ENCODE results near the gene ZNF630.
"Not testable (repeated sequence)": the region's sequence is repeated elsewhere in the genome, so short reads cannot be mapped to it uniquely, and the experiment has no call there.

The ZNF630 gene

DNA sequence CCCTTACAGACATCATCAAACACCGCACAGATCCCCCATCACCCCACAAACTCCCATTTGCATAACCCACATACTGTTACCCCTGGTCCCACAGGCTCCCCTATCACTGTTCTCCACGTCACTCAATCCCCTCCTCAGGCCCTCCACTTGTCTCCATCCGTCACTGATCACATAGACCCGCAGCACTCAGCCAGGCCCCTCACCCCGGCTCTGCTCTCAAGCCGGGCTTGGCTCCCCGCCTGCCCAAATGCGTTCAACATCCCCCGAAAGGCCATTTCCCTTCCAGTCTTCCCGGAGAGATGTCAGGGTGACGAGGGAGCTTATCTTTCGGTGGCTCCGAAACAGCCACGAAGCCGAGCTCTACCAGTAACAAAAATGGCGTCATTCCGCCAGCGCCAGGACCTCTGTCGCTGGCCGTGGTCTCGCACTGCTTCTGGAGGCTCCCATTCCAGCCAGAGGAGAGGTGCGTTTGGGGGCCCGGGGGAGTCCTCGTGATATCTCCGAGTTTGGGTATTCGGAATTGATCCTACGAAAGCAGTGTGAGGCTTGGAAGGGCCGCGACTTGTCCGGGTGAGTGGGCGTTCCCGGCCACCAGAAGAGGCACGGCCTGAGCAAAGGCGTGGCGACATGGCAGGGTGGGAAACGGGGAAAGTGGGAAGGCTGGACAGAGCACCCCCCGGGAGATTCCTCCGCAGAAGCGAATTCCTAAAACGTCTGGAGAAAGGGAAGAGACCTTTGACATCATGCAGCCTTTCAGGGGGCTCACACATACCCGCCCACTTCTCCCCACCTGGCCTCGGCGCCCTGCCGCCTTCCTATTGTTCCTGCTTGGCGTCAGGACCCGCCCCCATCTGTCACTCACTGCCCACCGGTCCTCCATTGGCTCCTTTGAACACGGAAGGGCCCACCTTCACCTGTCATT, at the start of gene ZNF630:
TSS of gene ZNF630 (minus strand) at position 577 of the 922 bp plus-strand sequence. CDS start 4,754 bp downstream, outside the sequence.
- DNase-seq: peak; percentile 71
- ATAC-seq: peak; percentile 92

DNA sequence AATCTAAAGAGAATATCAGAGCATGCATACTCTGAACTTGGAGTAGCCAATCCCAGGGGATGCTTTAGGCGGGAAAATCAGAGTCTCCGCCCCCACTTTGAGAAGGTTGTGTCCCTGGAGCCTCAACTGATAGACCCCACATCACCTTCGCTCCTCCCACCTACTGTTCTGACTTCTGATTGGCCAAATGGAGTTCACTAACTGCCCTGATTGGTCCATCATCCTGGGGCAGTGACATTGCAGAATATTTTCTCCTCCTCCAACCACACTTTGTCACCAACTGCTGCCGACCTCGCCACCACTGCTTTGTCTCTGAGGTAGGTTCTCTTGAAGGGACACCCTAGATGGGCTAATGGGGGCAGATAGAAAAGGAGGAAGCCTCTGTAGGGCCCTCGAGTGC, 36.3 kb upstream of the ZNF630 start:
- ATAC-seq (no peak), DNase-seq (no peak)

DNA sequence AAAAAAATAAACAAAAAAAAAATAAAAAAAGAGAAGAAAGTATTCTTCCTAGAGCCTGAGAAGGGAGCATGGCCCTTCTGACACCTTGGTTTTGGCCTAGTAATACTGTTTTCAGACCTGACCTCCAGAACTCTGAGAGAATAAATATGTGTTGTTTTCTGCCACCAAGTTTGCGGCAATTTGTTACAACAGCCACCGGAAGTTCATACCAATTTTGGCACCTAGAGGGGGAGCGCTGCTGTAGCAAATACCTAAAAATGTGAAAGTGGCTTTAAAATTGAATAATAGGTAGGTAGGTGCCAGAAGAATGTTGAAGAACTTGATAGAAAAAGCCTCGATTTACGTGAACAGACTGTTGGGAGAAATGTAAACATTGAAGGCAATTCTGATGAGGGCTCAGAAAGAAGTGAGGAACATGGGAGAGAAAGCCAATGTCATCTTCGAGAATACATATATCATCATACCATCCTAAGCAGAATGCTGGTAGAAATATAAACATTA, 31.5 kb upstream of the ZNF630 start:
- DNase-seq (no peak), ATAC-seq (no peak)

DNA sequence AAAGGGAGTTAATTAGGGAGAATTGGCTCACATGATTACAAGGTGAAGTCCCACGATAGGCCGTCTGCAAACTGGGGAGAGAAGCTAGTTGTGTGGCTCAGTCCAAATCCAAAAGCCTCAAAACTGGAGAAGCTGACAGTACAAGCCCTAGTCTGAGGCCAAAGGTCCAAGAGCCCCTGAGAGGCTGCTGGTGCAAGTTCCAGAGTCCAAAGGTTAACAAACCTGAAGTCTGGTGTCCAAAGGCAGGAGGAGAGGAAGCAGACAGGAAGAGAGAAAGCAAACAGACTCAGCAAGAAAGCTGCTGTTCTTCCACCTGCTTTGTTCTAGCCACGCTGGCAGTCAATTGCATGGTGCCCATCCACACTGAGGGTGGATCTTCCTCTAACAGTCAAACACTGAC, 30.0 kb upstream of the ZNF630 start:
- no peak for DNase-seq
- ATAC-seq: no peak

DNA sequence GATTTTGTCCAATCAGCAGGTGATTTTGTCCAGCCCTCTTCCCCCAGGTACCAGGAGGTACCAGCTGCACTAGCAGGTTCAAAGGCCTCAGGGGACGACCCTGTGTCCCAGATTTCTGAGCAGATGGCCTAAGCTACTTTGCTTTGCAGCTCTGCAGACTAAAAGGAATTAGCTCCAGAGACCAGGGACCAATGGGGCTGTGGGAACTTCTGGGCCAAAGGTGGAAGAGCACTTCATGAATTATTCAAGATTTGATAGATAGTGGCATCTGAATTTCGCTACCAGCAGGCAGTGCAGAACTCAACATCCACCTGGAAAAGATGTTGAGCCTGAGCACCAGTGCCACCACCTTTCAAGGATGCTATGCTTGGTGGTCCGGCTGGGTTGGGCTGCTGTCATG, 21.1 kb upstream of the ZNF630 start:
- ATAC-seq, DNase-seq: not testable (repeated sequence)

DNA sequence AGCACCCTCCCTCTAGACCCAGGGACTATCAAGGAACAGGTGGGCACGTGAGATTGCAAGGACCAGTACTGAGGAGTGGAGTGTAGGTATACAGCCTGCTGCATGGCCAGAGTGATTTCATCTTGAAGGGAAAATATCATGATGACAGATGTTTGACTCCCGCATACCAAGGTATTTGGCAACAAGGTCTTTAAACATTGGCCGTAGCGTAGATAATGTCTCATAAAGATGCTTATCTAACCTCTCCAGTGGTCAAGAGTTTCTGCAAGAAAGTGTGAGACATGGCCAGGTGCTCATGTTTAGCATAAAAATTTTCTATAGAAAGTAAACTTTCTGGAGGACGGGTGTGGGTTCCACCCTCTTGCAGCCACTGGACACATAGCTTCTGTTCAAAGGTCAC, 18.7 kb upstream of the ZNF630 start:
- no peak for ATAC-seq
- DNase-seq: no peak

DNA sequence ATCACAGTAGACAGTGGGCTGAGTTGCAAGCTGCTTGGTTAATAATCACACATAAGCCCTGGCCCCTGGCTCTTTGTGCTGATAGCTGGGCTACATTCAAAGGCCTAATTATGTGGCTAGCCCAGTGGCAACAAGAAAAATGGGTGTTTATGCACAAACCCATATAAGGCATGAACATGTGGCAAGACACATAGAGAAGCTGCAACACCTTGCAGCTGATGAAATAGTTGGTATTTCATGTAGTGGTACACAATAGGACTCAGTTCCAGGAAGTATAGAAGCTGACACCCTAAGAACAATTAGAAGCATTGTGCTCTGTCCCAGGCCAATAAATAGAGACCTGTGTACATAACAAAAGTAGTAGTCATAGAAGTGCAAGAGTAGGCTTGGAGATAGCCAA, 14.6 kb upstream of the ZNF630 start:
- DNase-seq (no peak), ATAC-seq (no peak)

DNA sequence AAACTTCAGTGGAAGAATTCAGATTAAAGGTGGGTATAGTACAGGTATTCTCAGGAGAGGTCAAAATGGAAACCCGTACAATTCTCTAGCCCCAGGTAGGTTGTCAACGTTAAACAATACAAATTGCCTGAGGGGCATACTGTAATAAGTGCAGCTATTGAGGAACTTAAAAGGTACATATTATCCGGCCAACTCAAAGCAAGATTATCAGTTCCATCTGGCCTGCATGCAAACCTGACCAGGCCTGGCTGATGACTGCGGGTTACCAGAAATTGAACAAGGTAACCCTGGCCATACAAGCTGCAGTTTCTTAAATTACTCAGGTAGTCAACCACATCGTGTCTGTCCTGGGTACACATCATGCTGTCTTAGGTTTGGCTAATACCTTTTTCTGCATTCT, 12.3 kb upstream of the ZNF630 start:
- ATAC-seq (no peak), DNase-seq (no peak)

DNA sequence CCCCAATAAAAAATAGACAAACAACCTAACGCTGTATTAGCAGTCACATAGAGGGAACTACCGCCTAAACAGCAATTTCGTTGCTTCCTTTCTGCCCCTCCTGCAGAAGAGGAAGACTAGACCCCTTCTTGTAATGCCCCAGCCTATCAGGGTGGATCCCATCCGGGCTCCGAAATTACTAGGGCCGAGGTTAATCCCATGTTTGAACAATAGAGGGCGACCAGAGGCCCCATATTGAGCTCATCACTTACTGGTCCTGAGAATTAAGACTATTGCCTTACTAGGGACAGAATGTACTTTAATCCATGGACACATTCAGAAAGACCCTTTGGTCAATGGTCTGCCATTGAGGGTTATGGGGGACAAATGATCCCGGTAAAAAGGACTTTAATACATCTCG, 11.8 kb upstream of the ZNF630 start:
- peak; percentile 35 for DNase-seq
- ATAC-seq: peak; percentile 69

DNA sequence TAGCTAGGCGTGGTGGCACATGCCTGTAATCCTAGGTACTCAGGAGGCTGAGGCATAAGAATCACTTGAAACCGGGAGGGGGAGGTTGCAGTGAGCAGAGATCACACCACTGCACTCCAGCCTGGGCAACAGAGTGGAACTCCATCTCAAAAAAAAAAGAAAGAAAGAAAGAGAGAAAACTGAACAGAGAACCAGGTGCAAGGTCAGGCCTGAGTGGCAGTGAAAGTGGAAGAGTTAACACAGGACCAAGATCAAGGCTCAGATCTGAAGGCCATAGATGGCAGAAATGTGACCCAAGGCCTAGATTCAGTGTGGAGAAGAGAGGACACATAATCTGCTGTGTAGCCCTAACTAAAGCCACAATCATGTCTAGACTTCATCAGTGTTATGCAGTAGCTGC, 4.9 kb upstream of the ZNF630 start:
- DNase-seq: no peak
- ATAC-seq: no peak

DNA sequence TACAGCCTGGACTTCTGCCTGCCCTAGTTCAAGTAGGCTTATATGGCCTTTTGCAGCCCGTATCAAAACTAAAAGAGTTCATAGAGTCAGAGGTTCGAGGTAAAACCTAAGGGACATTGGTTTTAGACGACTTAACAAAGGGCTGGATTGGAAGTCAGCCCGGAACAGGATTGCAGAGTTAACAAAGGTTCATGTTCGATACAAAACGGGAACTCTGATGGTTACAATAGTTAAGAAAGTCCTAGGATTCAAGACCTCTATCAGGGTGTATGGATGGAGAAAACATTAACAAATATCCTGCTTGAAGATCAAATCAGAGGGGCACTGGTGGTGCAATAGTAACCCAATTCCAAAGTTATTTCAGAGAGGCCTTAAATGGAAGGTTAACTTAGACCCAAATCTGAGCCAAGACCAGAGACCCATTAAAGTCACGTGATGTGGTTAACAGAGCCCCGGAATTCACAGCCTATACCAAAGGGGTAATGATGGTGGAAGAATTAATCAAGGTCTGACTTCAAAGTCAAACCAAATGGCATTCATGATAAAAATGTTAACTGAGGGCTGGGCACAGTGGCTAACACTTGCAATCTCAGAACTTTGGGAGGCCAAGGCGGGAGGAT, 656 bp upstream of the ZNF630 start:
- no peak for DNase-seq
- no peak for ATAC-seq

DNA sequence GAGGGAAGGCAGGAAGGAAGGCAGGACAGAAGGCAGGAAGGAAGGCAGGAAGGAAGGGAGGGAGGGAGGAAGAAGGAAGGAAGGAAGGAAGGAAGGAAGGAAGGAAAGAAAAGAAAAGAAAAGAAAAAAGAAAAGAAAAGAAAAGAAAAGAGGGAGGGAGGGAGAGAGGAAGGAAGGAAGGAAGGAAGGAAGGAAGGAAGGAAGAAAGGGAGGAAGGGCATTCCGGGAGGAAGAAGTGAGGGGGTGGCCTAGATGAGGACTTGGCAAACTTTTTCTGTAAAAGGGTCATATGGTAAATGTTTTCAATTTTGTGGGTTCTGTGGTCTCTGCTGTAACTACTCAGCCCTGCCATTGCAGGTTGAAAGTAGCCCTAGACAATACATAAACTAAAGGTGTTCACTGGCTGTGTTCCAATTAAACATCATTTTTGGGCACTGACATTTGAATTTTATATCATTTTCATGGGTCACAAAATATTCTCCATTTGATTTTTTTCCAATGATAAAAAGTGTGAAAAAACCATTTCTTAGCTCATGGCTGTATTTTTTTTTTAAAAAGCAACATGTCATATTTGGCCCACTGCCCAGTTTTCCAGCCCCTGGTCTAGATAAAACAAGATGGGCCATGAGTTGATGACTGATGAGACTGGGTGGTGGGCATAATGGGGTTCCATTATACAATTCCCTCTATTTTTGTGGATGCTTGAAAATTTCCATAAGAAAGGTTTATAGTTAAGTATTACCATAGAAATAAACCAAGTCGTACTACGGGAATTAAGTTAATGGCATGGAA, 3.1 kb downstream of the ZNF630 start:
- DNase-seq: no peak

DNA sequence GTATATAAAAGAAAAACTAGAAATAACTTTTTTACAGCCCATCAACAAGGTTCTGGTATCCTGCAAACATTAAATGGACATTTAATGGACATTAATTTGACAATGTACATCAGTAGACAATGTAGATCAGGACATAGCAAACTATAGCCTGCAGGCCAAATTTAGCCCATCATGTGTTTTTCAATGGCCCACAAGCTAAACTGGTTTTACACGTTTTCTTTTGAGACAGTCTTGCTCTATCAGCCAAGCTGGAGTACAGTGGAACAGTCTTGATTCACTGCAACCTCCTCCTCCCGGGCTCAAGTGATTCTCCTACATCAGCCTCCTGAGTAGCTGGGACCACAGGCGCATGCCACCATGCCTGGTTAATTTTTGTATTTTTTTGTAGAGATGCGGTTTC, 7.2 kb downstream of the ZNF630 start:
- ATAC-seq (no peak), DNase-seq (no peak)

More for the DNA sequence above, 3.1 kb downstream of the ZNF630 start:
- ATAC-seq: no peak

DNA sequence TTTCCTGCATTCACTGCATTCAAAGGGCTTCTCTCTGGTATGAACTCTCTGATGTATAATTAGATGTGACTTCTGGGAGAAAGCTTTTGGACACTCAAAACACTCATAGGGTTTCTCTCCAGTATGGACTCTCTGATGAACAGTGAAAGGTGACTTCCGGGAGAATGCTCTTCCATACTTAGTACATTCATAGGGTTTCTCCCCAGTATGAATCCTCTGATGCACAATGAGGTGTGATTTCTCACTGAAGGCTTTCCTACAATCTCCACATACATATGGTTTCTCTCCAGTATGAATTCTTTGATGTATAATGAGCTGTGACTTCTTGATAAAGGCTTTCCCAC, 12.2 kb downstream of the ZNF630 start:
- DNase-seq (no peak), ATAC-seq (no peak)

DNA sequence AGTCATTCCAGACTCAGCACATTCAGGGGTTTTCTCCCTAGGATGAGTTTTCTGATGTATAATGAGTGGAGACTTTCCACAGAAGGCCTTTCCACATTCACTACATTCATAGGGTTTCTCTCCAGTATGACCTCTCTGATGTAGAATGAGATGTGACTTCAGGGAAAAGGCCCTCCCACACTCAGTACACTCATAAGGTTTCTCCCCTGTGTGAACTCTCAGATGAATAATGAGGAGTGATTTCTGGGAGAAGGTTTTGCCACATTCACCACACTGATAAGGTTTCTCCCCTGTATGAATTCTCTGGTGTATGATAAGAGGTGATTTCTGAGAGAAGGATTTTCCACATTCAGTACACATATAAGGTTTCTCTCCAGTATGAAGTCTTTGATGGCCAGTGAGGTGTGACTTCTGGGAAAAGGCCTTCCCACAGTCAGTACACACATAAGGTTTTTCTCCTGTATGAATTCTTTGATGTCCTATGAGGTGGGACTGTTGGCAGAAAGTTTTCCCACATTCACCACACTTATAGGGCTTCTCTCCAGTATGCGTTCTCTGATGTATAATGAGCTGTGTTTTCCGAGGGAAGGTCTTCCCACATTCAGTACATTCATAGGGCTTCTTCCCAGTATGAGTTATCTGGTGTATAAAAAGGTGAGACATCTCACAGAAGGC, 12.7 kb downstream of the ZNF630 start:
- DNase-seq (no peak), ATAC-seq (no peak)

DNA sequence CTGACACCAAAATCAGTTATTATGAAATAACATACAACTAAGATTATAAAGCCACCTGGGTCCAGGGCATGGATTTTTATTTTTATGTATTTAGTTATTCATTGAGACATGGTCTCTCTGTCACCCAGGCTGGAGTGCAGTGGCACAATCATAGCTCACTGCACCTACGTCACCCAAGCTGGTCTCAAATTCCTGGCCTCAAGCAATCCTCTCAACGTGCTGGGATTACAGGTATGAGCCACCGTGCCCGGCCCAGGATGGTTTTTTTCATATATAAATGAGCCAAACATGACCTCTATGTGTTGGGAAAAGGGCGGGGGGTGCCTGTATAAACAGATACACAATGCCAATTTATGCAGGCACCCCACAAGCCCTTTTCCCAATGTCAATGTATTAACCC, 24.6 kb downstream of the ZNF630 start:
- DNase-seq (no peak), ATAC-seq (no peak)

DNA sequence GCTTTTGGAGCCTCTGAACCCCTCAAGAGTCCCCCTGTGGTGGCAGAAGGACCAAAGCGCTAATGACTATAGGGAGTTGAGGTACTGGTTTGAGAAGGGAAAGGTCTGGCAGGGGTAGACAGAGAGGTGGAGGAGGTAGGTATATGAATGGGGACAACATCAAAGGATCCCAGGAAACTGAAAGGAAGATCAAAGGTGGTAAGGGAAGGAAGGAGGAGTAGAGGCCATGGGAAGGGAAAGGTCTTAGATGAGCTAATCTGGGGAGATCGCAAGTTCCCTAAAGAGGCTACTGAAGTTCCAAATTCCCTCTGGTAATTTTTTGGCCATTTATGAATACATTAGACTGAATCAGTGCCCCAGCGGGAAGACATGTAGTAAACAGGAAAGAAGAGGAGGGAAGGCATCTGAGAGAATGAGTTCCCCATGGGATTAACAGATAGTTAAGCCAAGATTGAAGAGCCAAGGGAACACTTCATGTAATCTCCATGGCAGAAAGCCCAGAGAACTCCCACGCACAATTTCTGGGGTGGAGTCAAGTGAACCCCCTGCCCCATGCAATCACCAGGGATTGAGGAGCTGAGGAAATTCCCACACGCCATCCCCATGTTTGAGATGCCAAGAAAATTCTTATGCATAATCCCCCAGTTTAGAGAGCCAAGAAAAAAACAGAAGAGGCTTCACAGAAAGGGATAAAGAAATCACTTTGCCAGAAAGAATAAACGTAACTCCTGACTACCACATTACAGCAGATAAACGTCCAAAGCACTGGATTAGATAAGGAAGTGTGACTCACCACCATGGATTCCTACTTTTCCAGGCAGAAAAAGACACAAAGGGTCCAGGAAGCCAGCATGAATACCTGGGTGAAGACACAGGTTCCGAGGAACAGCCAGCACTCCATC, 25.8 kb downstream of the ZNF630 start:
- ATAC-seq (no peak), DNase-seq (no peak)

DNA sequence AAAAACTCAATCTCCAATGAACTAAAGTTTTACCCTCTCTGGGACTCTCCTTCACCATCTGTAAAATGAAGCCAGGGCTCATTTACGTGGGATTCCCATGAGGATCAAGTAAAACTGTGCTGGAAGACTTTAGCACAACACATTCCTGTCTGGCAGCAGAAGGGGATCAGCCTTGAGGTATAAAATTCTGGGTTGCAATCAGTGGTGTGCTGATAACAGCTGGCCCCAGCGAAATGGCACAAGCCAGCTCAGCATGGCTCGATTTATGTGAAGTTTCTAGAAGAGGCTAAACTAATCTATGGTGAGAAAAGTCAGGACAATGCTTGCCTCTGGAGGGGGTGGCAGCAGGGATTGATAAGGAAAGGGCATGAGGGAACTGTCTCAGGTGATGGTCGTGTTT, 28.4 kb downstream of the ZNF630 start:
- ATAC-seq: no peak
- DNase-seq: no peak

DNA sequence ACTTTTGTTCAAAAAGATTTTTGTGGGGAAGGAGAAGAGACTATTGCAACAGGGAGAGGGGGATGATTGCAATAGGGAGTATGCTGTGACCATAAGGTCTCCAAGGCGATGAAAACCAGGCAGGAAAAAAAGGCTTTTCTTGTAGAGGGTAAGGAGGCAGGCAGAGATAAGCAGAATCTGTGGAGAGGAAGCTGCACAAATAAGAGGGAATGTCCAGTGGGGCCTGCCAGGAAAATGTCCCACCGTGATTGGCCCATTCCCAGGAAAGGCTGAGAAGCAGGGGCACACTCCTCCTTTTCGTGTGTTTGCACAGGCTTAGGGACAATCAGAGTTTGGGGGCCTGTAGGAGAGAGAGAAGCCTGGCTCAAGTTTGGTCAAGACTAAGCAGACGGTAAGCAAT, 35.5 kb downstream of the ZNF630 start:
- DNase-seq: no peak
- no peak for ATAC-seq

DNA sequence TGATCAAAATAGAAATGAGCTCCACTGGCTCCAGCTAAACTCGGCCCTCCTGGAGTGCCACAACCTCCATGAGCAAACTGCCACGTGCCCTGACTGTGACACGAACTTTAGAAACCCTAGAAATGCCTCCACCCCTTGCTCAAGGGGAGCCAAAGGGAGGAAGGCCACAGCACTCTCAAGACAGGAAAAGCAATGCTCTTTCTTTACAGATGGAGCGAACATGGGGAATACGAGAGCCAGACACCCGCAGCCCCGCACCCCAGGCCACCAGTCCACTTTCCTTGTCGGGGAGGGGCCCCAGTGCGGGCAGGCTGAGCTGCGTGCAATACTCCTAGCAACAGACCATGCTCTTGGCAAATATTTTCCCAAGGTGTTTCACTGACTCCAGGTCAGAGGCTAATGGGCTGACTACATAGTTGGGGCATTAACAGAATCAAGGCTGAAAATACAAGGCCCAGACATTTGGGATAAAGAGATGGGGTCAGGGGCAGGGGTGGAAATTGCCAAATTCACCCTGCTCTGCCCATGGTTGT, 40.7 kb downstream of the ZNF630 start:
- ATAC-seq, DNase-seq: not testable (repeated sequence)

DNA sequence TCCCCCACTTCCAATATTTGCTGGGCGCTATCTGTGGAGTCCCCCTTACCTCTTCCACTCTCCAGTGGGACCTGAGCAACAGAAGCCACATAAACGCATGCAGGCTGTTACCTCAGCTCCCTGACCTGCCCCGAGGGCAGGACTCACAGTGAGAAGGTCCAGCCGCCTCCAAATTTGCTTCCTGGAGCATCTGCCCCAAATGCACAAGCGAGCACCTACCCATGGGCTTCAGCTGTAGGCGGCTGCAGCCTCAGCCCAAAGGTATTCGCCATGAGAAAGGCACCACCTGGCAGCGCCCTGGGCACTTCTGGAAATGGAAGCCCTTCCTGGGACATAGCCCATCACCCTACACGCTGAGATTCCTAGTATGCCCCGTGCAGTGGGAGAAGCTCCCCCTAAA, 41.2 kb downstream of the ZNF630 start:
- DNase-seq (no peak), ATAC-seq (no peak)

Data from stimulated activated naive CD8-positive, alpha-beta T cell treated with anti-CD3 and anti-CD28 coated beads, Interleukin-15, Interleukin-2, amounts not matched to agents 100 U/mL and 50 U/mL, for 24 hours (primary cell).